HG03280 (cell line): Measurements from ENCODE around the gene SRP68.

ENCODE experiments used
- ATAC-seq: cut with Tn5 transposase; IDR thresholded peaks from one replicate; pipeline ENCODE4 v1.9.1; 2021; ENCODE audit warnings: mild to moderate bottlenecking, moderate library complexity; ENCODE audit not compliant: unreplicated experiment

The SRP68 gene

DNA sequence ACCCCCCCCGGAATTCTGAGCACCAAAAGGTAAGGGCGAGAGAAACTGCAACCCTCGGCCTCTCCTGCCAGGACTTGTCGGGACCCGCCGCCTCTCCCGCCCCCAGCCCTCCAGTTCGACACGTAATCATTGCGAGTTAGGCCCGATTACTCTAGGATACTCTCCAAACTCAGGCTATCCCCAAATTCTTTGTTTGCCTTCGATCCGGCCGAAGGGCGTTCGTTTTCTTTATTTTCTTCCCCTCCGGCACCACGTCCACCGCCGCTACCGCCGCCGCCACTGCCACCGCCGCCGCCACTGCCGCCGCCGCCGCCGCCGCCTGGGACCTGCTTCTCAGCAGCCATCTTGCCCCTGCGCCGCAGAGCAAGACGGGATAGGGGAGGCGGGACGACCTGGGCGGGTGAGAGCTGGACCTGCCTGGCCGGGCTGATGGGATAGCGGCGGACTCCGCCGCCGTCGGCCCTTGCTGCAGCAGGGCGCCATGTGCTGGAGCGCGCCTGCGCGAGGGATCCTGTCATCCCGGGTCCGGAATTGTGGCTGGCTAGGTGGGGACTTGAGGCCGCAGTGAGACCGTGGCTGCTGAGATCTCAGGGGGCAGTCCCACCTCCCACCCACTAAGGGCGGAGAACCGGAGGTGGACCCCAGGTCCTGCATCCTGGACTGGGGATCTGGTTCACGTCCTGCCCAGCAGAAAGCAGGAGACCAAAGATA lies at the start of gene SRP68:
Gene SRP68 (minus strand): TSS at position 370 of the 711 bp plus-strand sequence. CDS start 26 bp downstream, at position 344.
- ATAC-seq: peak; percentile 88

GRCh38 chr17:76121932-76122430 lies 49.7 kb upstream of the SRP68 start:
- no peak for ATAC-seq

DNA sequence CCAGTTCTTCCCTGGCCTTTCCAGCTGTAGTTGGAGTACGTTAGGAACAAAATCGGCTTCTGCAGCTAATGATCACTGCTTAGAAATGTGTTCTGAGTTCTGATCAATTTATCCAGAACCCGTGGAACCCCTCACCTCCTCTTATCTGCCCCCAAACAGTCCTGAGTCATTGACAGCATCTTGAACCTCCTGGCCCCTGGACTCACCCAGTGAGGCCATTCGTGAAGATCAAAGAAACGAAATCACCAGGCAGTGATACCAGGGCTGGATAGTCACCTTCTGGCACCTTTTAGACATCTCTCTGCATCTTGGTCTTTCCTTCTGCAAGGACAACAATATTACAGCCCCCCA lies 48.3 kb upstream of the SRP68 start:
- no peak for ATAC-seq

GRCh38 chr17:76119409-76120371 lies 47.4 kb upstream of the SRP68 start:
- no peak for ATAC-seq

DNA sequence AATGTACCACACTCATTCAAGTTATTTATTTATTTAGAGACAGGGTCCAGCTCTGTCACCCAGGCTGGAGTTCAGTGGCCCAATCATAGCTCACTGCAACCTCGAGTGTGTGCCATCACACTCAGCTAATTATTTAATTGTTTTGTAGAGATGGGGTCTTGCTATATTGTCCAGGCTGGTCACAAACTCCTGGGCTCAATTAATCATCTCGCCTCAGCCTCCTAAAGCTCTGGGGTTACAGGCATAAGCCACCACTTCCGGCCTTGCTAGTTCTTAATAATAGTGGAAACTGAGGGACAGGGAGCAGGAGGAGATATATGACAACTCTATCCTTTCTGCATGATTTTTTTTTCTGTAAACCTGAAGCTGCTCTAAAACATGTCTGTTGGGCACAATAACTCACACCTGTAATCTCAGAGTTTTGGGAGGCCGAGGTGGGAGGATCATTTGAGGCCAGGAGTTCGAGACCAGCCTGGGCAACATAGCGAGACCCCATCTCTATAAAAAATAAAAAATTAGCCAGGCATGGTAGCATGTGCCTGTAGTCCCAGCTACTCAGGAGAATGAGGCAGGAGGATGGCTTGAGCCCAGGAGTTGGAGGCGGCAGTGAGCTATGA lies 42.9 kb upstream of the SRP68 start:
- no peak for ATAC-seq

GRCh38 chr17:76111956-76112355 lies 39.6 kb upstream of the SRP68 start:
- no peak for ATAC-seq

DNA sequence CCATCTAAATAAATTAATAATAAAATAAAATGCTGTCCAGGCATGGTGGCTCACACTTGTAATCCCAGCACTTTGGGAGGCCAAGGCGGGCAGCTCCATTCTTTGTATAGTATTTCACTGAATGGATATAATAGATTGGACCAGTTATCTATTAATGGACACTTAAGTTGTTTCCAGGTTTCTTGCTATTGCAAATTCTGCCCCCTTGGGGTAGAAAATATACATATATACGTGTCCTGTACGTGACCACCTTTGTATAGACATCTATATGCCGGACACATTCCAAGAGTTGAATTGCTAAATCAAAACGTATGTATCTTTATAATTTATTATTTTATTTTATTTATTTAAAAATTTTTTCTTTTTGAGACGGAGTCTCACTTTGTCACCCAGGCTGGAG lies 35.2 kb upstream of the SRP68 start:
- no peak for ATAC-seq

GRCh38 chr17:76106703-76107102 lies 34.4 kb upstream of the SRP68 start:
- no peak for ATAC-seq

DNA sequence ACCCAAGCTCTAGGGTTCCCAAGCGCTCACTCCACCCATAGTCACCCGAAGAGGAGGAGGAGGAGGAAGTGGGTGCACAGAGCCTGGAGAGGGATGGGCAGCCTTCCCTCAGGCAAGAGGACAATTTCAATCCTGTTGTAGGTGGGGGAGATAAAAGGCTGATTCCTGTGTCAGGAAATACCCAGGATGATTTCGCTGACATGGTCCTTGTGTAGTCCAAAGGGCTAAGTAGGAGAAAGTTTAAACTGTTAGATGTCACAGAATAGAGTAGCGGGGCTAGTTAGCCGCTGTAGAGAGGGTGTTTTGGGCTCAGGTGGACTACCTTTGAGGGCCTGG lies 32.5 kb upstream of the SRP68 start:
- no peak for ATAC-seq

DNA sequence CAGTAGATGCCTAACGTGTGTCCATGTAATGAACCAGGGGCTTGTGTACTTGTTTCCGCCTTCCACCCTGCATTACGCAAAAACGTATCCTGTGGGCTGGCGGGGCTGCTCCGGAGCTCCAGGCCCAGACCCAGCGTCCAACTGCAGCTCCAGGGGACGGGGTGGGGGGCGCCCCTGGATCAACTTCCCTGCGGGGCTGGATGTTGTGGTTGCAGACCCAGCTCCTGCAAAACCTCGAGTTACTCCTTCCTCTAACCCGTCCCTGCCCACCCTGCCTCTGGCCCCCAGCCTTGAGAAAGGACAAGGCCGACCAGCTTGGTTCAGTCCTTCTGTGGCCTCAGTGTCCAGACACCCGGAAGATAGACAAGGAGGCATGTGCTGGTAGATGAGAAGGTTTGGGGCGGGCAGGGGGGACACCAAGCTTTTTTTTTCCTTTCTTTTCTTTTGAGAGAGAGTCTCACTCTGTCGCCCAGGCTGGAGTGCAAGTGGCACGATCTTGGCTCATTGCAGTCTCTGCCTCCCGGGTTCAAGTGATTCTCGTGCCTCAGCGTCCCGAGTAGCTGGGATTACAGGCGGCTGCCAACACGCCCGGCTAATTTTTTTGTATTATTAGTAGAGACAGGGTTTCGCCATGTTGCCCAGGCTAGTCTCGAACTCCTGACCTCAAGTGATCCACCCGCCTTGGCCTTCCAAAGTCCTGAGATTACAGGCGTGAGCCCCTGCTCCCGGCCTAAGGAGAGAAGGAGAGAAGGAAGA lies 32.0 kb upstream of the SRP68 start:
- ATAC-seq: no peak

GRCh38 chr17:76103274-76104139 lies 31.2 kb upstream of the SRP68 start, which contains the start of gene EXOC7:
Gene EXOC7 (minus strand): TSS chr17:76103787. CDS start chr17:76103692, 95 bp downstream.
- ATAC-seq: peak; percentile 90

- ATAC-seq: peak; percentile 16
These were observed 30.6 kb upstream of the SRP68 start for GRCh38 chr17:76102944-76103273.

- ATAC-seq: no peak
These were observed 25.5 kb upstream of the SRP68 start for GRCh38 chr17:76097716-76098295.

DNA sequence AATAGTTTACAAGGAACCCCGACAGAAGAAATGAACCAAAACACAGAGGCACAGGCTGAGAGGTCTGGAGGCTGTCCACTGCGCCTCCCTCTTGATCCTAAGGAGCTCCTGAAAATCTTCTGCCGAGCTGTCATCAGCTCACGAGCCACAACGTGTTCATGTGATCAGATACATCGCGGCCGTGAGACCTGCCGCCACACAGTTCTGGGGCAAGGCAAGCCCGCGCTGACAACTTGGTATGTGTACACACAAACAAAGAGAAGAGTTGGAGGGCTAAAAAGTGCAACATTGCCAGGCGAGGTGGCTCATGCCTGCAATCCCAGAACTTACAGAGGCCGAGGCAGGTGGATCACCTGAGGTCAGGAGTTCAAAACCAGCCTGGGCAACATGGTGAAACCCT lies 23.6 kb upstream of the SRP68 start:
- no peak for ATAC-seq

DNA sequence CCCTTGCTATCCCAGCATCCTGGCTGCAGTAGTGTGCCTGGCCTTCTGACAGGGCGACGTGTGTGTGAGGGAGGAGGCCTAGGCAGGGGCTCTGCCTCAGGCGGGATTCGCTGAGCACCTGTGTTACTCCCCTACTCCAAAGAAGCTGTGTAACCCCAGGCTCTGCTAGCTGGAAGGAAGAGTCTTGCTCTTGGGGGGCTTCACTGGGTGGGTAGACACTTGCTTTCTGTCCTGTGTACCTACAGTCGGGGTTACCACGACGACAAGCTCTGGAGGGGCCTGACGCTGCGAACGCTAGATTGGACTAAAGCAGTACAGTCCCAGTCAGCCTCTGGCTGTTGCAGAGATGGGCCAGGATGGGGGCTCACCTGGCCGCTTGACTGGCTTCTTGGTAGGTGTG lies 21.7 kb upstream of the SRP68 start:
- ATAC-seq: no peak

- ATAC-seq: no peak
These were observed 20.5 kb upstream of the SRP68 start for GRCh38 chr17:76092526-76093413.

DNA sequence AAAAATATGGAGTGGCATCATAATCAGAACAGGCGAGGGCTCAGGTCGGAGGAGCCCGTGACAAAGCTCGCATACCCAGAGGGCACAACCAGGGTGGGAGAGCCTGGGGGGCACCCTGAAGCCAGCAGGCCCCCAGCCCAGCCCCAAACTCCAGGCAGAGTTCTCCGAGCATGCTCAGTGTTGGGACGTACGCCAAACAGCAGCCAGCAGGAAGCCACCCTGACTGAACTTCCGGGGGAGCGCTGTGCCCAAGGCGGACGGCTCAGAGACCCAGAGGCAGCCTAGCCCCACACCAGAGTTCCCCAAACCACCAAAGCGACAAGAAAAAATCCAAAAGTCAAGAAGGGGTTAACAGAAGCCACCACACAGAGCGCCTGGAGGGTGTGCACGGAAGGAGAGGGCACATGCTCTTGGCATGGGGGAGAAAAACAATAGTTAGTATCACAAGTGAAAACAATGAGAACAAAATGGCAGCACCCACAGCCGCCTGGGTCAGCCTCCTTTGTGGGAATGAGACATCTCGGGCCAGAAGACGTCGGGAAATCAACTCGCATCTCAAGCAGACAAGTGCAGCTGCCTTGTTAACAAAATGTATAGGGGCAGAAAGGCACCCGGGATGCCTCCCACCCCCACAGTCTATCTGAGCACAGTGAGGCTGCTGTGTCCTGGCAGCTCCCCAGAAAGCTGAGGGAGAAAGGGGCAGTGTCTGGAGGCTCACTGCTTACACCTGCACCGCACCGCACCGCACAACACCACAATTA lies 19.4 kb upstream of the SRP68 start:
- ATAC-seq: no peak
